DLD1 (cell line): ENCODE data around the gene PDE4B.

Experiments used
- in situ Hi-C: cut with HindIII; loops from 2 replicates; pipeline ENCODE4 v1.10.0; 2017; ENCODE audit warnings: low sequenced_read_pairs

The PDE4B gene

DNA sequence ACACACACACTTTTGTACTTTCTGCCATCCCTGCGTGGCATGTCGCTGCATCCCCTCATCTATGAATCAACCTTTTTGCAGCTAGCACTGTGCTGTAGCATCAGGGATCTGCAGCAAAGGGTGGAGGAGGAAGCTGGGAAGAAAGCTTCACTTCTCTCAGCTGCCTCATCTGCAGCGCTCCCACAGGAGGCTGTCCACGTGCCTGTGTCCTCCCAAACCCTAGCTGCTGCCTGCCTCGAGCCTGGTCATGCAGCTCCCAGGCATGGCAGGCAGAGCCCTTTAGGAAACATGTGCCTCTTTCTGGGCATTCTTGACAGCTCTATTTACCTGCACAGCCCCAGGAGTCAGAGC lies 479.2 kb downstream of the PDE4B start:
- in situ Hi-C loops, result no loop called here

DNA sequence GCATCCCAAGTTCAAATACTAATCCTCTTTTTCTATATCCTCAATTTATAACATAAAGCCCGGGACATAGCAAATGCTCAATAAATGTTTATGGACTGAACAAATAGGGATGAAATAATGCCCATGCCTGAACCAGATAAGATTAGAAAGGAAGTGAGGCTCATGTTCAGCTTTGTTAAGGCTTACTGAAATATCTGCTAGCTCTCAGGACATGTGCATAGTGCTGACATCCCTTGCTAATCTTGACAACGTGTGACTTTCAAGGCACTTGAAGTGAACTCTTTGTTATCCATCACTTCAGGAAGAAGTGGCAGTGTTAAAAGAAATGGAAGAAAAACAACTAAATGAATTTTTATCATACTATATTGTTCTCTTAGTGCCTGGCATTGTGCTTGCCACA lies 481.0 kb downstream of the PDE4B start:
- in situ Hi-C loops, result no loop called here

DNA sequence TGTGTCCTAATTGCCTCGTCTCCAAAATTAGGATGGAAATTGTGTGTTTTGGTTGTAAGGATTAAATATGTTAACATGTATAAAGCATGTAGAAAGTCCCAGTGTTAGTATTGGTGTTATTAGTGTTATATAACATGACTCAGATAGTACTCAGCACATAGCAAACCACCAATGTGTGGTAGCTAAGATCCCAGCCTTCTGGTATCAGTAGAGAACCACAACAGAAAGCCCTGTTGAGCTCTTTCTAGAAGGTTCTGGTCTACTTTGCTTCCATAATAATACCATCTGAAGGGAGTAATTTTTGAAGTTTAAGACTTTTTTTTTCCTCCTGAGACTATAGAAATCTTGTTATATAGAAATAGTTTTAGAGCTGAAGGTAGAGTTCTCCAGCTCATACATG lies 481.9 kb downstream of the PDE4B start:
- in situ Hi-C loops, result no loop called here

DNA sequence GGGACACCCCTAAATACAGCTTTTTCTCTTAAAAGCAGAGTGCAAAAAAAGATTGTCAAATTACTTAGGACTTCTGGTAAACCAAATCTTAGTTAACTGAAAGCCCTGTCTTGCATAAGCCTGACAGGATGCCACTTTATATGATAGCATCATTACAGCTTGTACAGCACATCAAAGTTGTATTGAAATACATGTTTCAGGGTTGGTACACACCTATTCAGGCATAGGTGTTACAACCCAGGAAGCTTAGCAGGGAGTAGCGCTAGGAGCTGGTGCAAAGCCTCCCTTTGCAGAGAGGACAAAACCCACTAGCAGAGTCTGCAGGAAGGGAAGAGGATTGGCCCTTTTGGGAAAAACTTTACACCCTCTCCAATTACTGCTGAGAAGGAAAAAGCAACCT lies 482.4 kb downstream of the PDE4B start:
- in situ Hi-C loops, result no loop called here

DNA sequence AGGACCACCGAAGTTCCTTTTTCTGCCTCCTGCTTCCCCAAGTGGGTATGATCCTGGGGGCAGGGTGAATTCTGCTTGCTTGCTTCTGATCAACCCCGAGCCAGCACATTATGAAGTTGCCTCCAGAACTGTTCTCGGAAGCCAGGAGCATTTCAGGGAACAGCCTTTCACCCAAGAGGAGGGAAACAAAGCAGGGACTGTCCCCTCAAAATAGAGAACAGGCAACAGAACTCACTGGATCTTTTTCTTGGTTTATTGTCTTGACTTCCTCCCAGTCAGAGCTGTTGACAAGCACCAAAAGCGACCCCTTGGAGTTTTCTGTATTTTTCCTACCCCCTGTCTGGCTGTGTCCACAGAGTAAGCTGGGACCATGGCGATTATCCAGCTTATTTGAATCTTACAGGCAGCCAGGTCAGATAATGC lies 482.9 kb downstream of the PDE4B start:
- in situ Hi-C loops, result no loop called here

DNA sequence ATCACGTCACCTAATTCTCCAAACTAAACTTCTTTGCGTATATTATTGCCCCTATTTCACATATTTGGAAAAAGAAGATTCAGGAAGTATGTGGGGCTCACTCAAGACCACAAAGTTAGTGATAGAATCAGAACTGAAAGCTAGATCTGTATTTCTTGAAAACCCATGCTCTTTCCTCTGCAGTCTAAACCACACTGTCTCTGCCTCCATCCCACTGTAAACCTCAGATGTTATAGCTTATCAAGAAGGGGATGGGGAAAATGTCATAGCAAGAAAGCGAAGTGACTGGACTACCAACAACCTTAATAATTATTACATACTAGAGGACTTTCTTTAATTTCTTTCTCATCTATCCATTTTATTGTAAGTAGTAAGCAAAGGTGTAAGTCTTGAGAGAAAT lies 483.5 kb downstream of the PDE4B start:
- in situ Hi-C loops, result no loop called here

DNA sequence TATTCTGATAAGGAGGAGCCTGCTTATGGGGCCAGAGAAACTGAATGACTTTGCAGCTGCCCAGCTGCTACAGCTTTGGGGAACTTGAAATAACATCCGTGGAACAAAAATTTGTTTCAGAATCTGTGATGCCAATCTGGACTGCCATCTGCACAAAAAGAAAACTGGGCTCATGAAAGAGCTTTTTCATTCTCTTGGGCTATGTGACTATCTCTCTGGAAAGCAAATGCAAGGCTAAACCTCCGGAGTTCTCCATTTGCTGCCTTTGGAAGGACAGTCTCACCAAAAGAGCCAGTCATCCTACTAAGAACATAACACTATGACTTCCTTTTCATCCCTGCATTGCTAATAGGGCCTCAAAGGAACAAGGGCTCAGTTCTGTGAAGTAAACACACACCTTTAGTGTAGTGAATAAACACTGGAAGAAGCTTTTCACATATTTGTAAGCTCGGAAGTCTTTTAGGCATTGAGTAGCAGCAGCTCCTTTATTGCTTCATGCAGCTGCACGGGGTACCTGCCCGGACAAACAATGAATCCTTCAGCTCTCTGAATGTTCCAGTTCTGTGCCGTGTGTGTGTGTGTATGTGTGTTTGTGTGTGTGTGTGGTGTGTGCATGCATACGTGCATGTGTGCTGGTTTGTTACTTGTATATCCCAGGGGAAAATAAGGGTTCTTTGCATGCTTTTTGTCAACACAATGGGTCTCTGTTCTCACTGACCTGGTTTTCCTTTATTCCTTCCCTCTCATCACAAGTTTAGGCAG lies 485.7 kb downstream of the PDE4B start:
- in situ Hi-C loops, result no loop called here

GRCh38 chr1:66281808-66282207 lies 489.1 kb downstream of the PDE4B start:
- in situ Hi-C loops, result no loop called here

GRCh38 chr1:66282343-66282852 lies 489.7 kb downstream of the PDE4B start:
- in situ Hi-C loops, result no loop called here

GRCh38 chr1:66282891-66283621 lies 490.4 kb downstream of the PDE4B start:
- in situ Hi-C loops, result no loop called here

- in situ Hi-C loops, result no loop called here
Measured at GRCh38 chr1:66283622-66284041, 490.9 kb downstream of the PDE4B start.

DNA sequence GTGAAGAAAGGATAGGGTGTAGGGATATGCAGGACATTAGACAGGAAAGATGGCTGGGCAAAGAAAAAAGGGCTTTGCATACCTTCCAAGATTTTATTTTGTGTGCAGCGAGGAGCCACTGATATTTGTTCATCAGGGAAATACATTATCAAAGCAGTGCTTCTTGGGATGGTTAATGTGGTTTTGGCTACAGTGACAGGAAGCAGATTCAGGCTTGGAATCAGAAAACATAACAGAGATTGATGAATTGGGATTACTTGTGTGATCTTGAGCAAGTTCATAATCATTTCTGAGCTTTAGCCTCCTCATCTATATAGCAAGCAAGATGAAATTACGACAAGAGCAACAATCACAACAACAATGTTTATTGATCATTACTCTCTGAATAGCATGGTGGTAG lies 492.1 kb downstream of the PDE4B start:
- in situ Hi-C loops, result no loop called here

- in situ Hi-C loops, result no loop called here
Measured at GRCh38 chr1:66285618-66286270, 493.0 kb downstream of the PDE4B start.

DNA sequence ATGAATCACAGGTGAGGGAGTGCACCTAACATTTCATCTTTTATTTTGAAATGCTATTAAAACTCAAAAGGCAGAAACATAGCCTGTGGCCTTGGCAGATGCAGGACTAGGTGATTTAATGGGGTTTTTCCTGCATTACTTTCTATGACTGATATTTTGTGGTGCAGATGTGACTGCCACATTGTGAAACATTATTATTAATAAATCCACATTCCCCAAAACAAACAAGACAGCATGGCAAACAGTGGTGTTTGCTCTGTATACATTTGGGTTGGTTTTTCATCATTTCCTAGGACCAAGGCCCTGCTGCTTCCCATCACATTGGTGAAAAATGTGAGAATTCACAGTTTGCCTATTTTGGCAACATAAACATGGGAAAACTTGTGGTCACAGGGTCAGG lies 493.6 kb downstream of the PDE4B start:
- in situ Hi-C loops, result no loop called here

- in situ Hi-C loops, result no loop called here
Measured at GRCh38 chr1:66288048-66288447, 495.4 kb downstream of the PDE4B start.

DNA sequence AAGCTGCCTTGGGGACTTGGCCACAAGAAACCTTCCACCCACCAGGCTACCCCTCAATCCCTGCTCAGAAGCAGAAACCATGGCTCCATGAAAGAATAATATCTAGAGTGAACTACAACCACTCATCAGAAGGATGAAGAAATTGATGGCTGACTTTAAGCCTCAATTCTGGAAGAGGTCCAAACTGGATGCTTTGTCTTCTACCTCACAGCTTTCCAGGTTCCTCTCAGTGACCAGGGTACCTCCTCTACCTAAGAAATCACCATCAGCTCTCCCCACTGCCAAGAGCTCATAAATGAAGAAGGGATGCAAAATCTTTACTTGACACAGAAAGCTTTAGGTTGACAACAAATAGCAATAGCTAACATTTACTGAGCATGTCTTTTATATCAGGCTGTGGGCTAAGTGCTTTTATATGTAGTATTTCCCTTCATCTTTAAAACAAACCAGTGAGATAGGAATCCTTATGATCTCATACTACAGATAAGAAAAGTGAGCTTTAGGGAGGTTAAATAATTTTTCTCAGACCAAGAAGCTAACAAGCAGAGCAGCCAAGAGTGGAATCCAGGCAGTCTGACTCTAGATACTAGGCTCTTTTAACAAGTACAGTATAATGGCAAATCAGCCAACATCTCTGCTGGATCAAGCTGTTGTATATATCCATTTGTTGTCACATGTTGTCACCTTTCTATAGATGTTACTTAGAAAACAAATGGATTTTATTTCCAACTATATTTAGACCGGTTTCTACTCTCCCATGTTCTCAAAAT lies 498.3 kb downstream of the PDE4B start:
- in situ Hi-C loops, result no loop called here

- in situ Hi-C loops, result no loop called here
Measured at GRCh38 chr1:66291531-66291864, 498.8 kb downstream of the PDE4B start.

DNA sequence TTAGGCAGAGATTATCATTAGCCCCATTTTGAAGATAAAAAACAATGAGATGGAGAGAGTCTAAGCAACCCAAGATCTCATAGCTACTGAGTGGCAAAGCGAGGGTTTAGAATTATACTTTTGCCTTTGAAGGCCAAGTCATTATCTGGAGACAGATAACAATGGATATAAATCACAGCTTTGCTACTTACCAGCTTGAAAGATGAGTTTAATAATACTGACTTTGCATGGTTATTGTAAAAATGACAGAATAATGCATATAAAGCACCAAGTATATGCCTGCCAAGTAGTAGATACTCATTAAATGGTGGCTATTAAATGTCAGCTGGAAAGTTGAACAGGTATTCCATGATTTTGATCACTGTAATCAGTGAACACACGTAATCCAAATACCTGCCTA lies 499.6 kb downstream of the PDE4B start:
- in situ Hi-C loops, result no loop called here

DNA sequence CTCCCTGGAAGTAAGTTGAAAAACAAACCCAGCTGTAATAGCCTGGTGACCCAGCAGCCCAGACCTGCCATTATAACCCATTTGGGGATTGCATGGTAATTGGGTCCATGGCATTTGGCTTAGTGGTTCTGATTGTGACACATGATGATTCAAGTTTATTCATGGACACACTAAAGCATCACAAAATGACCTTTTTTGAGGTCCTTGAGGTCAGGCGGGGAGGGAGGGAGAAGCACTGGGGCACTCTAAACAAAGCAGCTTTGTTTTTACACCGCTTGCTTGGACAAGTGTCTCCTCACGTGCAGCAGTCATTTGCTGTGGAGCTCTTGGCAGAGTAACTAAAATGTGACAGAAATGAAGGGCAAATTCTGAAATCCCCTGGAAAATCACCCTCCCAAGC lies 500.2 kb downstream of the PDE4B start:
- in situ Hi-C loops, result no loop called here

- in situ Hi-C loops, result no loop called here
Measured at GRCh38 chr1:66294707-66295370, 502.1 kb downstream of the PDE4B start.

DNA sequence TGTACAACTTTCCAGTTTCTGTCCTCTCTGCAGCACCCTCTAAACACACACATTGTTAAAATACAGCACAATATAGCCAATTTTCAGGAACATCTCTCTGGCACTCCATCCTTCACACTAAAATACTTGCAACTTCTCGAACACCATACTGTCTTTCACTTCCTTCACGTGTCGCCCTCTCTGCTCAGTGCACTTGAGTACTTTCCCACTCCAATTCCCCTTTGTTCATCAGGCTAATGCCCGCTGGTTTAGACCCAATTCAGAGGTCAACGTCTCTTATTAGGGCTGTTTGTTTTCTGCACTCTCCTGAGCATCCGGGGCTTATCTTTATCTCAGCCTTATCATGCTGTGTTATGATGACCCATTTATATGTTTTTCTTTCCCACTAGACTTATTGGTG lies 503.1 kb downstream of the PDE4B start:
- in situ Hi-C loops, result no loop called here
